GM12874 (cell line): Measurements from ENCODE around the gene OR51V1.

Experiments
- CTCF ChIP-seq: IDR thresholded peaks from 2 replicates; pipeline ENCODE4 v1.5.1; 2011; ENCODE audit warnings: low read depth, mild to moderate bottlenecking, control low read depth, low read length, moderate library complexity; ENCODE audit not compliant: insufficient read depth

The OR51V1 gene

GRCh38 chr11:5196067-5196466 is 4.4 kb downstream of the OR51V1 start:
- TF ChIP-seq CTCF: no peak

GRCh38 chr11:5192738-5193137 is 7.7 kb downstream of the OR51V1 start:
- TF ChIP-seq CTCF: no peak

GRCh38 chr11:5188201-5188600 is 12.3 kb downstream of the OR51V1 start:
- TF ChIP-seq CTCF: no peak

GRCh38 chr11:5178046-5178837 is 22.2 kb downstream of the OR51V1 start:
- no peak for TF ChIP-seq CTCF

GRCh38 chr11:5174934-5175333 is 25.5 kb downstream of the OR51V1 start:
- TF ChIP-seq CTCF: no peak

- no peak for TF ChIP-seq CTCF
These were observed 28.6 kb downstream of the OR51V1 start for GRCh38 chr11:5171856-5172255.

GRCh38 chr11:5159806-5160205 is 40.7 kb downstream of the OR51V1 start:
- TF ChIP-seq CTCF: no peak
